ENCODE data around the gene RTN4. TPM values are rescaled to one million over a fixed set of nuclear protein-coding genes. Genes with fewer than 3 reads are reported as not detected.

Gene RTN4
- total and polyA plus RNA-seq, 3 donors from 2014 or later = 107 to 183 (median 112) TPM

- Histone ChIP-seq H3K4me1 (peaks cover 16% of the 10 kb centered on the region), H3K9me3 (no peaks in the 10 kb centered on the region), H3K27ac (peak overlapping the region; percentile 99), H3K36me3 (ENCODE audit: low read depth, missing control alignments) (no peaks in the 10 kb centered on the region), H3K27me3 (no peaks in the 10 kb centered on the region), H3K4me3 (peak overlapping the region; percentile 88 to 97)
- intact Hi-C loops (cut with DNase I; ENCODE audit: low total_unique reads) = loop anchor here (10.0 kb wide), 1 partner anchor 106 kb away; no protein-coding TSS in a partner anchor
- TF ChIP-seq POLR2A (IDR thresholded peaks at IDR 0.05) (peak; percentile 14), CTCF (IDR thresholded peaks at IDR 0.05) (peak; percentile 50 to 75 (median 58))
- peak; percentile 94 for DNase-seq
- 0% methylated on average over 27 to 52 of the region's 56 CpGs for WGBS, 2 donors
Measured at GRCh38 chr2:55049043-55049820, 1.0 kb downstream of the RTN4 start.

- Histone ChIP-seq H3K27ac (peak overlapping the region; percentile 99), H3K27me3 (no peaks in the 10 kb centered on the region), H3K9me3 (no peaks in the 10 kb centered on the region), H3K4me1 (peaks cover 16% of the 10 kb centered on the region), H3K36me3 (ENCODE audit: low read depth, missing control alignments) (no peaks in the 10 kb centered on the region), H3K4me3 (peak overlapping the region; percentile 88 to 97)
- intact Hi-C loops (cut with DNase I; ENCODE audit: low total_unique reads) = loop anchor here (10.0 kb wide), 1 partner anchor 106 kb away; no protein-coding TSS in a partner anchor
- WGBS, 2 donors = 0 to 1% methylated on average over 16 of the region's 16 CpGs
- TF ChIP-seq POLR2A (IDR thresholded peaks at IDR 0.05) = no peak
- TF ChIP-seq CTCF (IDR thresholded peaks at IDR 0.05) = no peak
- peak; percentile 67 for DNase-seq
Measured at GRCh38 chr2:55048508-55049042, 1.7 kb downstream of the RTN4 start.

GRCh38 chr2:55047677-55048299, 2.5 kb downstream of the RTN4 start:
- peaks cover 16% of the 10 kb centered on the region for H3K4me1 ChIP-seq
- H3K36me3 ChIP-seq (ENCODE audit: low read depth, missing control alignments) = no peaks in the 10 kb centered on the region
- H3K4me3 ChIP-seq = peak overlapping the region; percentile 88 to 97
- TF ChIP-seq CTCF (IDR thresholded peaks at IDR 0.05) (no peak), POLR2A (IDR thresholded peaks at IDR 0.05) (no peak)
- WGBS, 2 donors = 19 to 21% methylated on average over 9 of the region's 9 CpGs
- H3K27me3 ChIP-seq = no peaks in the 10 kb centered on the region
- peak; percentile 61 for DNase-seq
- H3K27ac ChIP-seq = peak overlapping the region; percentile 99
- intact Hi-C loops (cut with DNase I; ENCODE audit: low total_unique reads) = loop anchor here (10.0 kb wide), 1 partner anchor 107 kb away; no protein-coding TSS in a partner anchor
- no peaks in the 10 kb centered on the region for H3K9me3 ChIP-seq

GRCh38 chr2:55045780-55046179, 4.5 kb downstream of the RTN4 start:
- intact Hi-C loops (cut with DNase I; ENCODE audit: low total_unique reads) = loop anchor here (10.0 kb wide), 1 partner anchor 109 kb away; no protein-coding TSS in a partner anchor
- H3K36me3 ChIP-seq (ENCODE audit: low read depth, missing control alignments) = no peaks in the 10 kb centered on the region
- no peak overlapping the region for H3K4me3 ChIP-seq
- 64 to 71% methylated on average over 6 of the region's 6 CpGs for WGBS, 2 donors
- H3K27me3 ChIP-seq = no peaks in the 10 kb centered on the region
- TF ChIP-seq POLR2A (IDR thresholded peaks at IDR 0.05) (no peak), CTCF (IDR thresholded peaks at IDR 0.05) (no peak)
- peaks cover 12% of the 10 kb centered on the region for H3K4me1 ChIP-seq
- no peak for DNase-seq
- no peaks in the 10 kb centered on the region for H3K9me3 ChIP-seq
- no peak overlapping the region for H3K27ac ChIP-seq
